HG02981 (cell line): ENCODE data around the gene RBMS3.
"Not testable (repeated sequence)": the region's sequence is repeated elsewhere in the genome, so short reads cannot be mapped to it uniquely, and the experiment has no call there.

Source experiments
- ATAC-seq: cut with Tn5 transposase; IDR thresholded peaks from one replicate; pipeline ENCODE4 v1.9.1; 2021; ENCODE audit warnings: mild to moderate bottlenecking, moderate library complexity; ENCODE audit not compliant: unreplicated experiment

RBMS3 gene

DNA sequence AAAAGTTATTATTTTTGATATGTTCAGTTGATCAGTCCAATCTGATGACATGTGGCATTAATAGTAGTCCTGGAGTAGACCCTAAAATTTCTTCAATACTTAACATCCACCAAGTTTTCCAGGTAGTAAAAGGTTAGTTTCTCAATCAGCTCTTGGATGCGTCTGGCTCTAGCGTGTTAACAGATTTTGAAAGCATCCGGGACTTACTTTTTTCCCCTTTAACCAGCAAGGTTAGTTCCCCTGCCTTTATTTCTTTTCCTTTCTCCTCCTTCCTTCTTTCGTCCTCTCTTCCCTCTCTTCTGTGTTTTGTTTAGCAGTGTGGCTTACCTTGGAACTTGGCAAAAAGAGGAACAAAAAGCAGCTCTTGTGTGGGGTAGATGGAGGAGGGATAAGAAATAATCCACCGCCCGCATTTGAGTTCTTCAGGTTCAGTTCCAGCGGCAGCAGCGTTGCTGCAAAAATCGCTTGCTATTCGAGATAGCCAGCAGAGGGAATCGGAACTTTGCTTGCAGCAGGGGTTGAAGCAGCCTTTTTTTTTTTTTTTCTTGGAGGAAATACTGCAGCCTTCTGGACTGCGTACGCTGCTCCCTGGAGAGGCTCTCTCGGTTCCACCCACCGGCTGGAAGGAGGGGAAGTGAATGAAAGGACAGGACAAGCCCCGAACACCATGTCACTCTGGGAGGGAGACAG lies at the start of gene RBMS3:
Gene RBMS3, plus strand, starts transcription at position 668 of the 690 bp plus-strand sequence.
- ATAC-seq: peak; percentile 37

DNA sequence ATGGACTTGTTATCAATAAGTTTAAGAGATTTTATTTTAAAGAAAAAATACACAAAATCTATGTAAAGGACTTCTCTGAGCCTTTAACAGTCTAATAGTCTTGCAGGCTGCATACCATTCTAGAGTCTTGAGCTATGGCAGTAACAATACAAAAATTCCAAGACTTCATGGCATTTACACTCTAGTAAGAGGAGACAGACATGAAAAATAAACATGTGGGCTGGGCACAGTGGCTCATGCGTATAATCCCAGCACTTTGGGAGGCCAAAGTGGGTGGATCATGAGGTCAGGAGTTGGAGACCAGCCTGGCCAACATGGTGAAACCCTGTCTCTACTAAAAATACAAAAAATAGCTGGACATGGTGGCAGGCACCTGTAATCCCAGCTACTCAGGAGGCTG lies 47.7 kb upstream of the RBMS3 start:
- not testable (repeated sequence) for ATAC-seq

DNA sequence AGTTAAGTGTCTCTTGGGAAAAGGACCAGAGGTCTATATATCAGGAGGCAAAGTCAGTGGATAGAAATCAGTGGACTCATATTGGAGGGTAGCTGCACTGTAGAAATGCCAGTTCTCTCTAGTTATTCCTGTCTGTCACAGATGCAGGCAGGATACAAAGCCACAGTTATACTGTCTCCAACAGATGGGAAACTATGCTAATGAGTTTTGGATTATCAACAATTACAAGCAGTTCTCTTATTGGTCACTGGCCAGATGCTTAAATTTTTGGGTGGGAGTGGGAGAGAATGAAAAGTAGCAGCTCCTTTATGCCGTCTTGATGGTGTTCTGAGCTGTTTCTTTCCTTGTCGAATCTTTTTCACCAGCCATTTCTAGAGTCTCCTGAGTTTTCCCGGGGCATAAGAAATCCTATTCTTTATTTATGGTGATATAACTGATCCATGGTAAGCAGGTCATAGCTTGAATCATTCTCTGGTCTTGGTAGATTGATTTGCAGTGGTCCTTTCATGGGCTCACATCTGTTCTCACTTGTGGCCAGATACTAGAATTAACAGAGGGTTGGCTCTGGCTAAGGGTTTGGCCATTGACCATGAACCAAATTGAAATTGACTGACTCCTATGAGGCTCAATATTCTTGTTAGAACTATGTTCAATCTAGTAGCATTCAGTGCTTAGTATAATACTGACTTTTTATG lies 44.6 kb upstream of the RBMS3 start:
- ATAC-seq: no peak

DNA sequence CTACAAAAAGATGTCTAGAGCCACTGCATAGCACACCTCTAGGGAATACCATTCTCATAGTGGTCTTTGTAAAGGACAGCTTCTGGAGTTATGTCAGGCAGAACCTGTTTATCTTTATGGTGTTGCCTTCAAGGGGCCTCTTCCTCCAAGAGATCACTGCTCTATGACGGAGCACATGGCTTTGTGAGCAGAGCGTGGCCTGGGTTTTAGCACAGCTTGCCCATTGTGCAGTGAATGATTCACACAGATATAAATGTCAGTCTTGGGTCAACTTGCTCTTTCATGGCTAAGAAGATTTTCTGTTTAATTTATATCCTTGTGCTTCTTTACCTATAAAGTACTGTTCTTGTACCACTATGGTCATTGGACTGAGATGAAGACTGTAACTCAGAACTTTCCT lies 41.5 kb upstream of the RBMS3 start:
- no peak for ATAC-seq

DNA sequence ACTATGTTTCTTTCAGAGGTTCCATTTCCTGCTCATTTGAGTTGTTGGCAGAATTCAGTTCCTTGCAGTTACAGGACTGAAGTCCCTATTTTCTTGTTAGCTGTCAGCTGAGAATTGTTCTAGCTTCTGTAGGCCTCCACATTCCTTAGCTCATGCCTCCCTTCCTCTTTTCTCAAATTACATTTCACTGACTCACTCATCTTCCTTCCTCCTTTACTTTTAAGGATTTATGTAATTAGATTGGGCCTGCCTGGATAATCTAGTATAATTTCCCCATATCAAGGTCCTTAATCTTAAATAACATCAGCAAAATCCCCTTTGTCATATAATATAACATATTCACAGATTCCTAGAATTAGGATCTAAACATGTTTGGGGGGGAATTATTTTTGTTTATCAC lies 40.6 kb upstream of the RBMS3 start:
- no peak for ATAC-seq

DNA sequence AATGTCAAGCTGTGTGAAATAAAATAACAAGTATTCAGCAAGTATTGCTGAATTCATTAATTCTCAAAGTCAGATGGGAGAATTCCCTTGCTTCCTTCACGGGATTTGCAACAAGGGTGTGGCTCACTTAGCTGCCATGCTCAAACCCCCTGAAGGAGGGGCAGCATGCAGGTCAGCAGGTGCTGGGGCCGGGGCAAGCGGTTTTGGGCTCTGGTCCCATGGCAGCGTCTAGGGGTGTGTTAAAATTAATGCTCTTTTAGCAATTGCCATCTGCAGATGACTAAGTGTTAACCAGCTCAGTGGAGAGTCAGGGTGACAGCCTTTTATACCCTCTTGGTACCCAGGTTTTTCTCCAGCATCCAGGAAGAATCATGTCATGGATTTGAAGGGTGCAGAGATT lies 40.0 kb upstream of the RBMS3 start:
- ATAC-seq: no peak

DNA sequence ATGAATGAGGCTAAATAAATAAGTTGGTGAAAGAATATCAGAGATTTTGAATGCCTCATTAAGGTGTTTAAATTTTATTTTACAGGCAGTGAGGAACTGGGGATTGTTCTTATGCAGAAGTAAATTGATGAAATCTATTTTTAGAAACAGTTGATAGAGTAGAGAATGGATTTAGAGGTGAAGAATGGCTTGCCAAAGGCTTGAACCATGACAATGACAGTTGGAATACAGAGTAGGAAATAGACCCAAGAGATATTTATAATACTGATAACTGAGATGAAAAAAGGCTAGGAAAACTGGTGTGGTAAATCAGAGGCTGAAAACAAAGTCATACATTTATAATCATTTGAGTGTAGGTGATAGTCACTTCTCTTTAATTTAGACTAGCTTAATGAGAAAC lies 39.0 kb upstream of the RBMS3 start:
- ATAC-seq: no peak

DNA sequence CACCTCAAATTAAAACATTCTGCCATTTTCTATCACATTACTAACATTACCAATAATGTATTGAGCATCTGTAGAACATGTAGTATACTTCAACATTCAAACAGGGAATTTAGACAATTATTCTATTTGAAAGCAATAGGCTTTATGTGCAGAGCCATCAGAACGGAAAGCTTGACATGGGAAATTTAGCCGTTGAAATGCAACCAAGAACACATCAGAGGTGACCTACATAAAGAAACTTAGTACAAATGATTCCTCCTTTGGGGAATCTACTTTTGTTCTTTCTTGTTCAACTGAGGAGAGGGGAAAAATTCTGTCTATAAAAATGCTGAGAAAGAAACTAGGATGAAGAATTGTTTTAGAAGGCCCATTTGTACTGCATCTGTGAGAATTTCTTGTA lies 38.6 kb upstream of the RBMS3 start:
- ATAC-seq: no peak

DNA sequence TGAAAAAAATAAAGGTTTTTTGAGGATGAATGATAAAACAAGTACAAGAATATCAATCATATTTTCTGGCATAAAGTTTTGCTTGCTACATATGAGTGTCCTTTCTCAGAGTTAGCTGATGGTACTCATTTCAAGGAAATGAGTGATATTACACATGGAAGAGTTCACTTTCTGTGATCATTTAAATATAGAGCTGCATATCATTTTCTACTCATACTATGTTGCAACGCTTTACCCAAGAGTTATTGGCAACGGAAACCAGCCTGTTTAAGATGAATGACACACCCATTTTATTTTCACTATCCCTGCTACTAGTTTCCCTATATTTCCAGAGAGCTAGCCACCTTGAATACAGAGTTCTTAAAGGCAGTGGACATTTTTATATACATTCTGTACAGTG lies 35.4 kb upstream of the RBMS3 start:
- no peak for ATAC-seq

DNA sequence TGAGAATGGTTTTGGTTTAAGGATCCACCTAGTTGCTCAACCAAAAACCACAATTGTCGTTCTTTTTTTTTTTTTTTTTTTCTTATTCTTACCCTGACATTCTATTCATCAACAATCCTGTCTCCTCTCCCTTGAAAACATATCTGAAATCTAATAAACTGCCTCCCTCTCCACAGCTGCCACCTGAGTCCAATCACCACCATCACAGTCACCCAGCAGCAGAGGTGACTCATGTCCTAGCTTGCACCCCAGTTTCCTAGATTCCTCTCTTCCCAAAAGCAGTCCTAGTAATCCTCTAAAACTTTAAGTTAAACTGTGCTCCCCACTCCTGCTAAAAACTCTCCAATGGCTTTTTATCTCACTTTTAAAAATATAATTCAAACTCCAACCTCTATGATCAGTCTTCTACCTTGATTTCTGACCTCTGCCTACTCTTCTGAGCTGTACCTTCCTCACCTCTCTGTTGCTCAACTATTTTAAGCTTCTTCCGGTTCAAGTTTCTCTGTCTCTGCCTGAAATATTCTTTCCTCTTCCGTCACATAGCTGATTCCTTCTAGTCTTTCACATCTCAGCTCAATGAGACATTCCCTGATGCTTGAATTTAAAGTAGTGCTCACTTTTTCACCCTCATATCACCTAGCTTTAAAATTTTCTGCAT lies 33.7 kb upstream of the RBMS3 start:
- ATAC-seq: no peak

DNA sequence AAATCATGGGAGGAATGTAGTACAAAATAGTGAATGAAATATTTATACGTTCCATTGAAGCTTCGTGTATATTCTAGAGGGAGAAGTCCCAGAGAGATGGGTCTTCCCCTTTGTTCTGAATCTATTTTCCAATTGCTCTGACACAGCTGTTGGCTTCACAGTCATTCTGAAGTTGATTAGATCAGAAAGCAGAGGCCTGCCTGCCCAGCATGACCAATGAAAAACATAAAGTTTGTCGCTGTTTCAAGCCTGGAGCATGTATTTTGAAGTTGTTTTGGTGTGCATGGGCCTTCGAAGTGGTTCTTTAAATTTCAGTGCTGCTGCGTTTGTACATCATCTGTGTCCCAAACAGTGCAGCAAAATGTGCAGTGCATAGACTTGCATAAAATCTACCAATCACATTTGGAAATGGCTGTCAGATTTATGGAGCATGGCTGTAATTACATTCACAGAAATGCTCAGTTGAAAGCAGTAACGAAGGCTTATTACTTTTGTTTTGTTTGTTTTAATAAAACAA lies 31.0 kb upstream of the RBMS3 start:
- no peak for ATAC-seq

DNA sequence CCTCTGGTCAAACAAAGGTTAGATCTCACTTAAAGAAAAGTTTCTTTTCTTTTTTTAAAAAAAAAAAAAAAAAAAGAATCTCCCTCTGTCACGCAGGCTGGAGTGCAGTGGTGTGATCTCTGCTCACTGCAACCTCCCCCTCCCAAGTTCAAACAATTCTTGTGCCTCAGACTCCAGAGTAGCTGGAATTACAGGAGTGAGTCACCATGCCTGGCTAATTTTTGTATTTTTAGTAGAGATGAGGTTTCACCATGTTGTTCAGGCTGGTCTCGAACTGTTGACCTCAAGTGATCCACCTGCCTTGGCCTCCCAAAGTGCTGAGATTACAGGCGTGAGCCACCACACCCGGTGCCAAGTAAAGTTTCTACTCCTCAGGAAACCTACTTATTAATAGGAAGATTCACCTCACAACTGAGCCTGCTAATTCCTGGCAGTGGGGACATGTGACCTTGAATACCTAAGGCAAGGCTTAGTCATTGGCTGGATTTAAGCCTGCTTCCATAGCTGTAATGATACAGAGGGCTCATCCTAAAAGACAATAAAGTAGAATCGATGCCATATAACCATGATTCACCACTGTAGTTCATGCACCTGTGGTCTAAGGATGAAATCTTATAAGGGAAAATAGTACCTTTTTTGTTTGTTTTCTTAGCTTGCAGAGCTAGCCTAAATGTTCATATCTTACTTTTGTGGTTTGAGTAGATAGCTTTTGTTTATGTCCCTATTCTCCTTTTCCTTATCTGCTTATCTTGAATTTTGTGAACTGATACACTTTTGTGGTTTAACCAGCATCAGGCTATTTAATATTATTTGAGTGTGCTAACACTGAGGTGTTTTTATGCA lies 24.8 kb upstream of the RBMS3 start:
- no peak for ATAC-seq

DNA sequence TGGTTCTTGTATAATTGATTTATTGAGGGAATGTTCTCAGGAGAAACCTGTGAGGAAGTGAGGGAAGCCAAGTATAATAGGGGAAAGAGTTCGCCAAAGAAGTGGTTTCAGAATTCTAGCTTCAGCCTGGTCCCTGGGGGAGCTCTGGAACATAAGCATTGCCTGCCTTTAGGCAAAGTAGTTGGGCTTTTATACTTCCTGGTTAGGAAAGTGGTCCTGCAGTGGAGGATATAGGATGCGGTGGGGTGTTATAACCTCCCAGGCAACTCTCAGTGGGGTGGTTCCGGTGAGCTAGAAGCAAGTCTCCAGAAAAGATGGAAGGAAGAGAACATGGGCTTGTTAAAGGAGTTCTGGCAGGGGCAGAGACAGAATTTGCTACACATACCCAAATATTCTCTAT lies 22.7 kb upstream of the RBMS3 start:
- no peak for ATAC-seq

DNA sequence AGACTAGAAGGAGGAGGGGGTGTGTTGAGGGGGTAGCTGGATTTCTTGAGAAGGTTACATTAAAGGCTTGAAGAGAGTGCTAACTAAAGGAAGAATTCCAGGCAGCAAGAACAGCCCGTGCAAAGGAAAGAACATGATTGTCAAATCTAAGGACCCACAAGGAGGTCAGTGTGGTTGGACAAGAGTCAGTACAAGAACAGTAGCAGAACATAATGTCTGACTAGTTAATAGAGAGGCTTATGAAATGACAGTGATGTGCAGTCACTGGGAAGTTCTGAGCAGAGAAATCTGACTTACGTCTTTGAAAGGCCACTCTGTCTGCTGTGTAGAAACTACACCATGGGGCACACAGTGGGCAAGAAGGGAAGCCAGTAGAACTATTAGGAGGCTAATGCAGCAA lies 19.8 kb upstream of the RBMS3 start:
- ATAC-seq: no peak

DNA sequence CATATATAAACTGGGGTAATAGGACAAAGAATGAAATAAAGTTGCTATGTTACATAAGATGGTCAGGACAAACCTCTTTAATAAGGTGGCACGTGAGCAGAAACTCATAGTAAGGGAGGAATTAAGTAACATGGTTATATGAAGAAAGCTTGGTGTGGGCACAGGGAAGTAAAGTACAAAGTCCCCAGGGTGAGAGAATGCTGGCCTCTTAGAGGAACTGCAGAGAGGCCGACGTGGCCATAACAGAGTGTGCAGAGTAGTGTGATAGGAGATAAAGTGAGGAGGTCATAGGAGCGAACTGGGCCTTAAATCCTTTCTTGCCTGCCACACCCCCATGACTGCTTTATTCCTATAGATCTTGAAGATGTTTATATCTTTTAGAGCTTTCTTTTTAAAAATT lies 17.4 kb upstream of the RBMS3 start:
- ATAC-seq: no peak

DNA sequence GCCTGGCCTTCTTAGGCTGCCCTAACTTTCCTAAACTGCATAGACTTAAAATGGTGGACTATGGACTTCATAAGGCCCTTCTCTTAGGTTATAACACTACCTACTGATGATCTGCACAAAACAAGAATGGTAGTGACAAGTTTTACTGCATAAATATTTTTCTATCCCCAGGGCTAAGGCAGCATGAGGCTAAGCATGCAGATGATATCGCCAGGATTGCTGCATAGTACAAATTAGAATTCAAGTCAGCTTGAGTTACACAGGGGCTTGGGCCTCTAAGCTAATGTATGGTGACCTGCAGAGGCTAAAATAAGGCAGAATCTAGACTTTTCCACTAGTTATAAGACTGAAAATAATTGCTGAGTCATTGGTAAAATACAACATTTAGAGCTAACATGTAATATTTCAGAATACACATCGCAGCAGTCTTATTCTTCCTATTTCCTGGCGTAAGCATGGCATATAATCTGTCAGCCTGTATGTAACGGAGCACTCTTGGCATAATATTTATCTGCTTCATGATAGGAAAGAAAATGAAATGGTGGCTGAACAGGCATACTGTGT lies 15.3 kb upstream of the RBMS3 start:
- no peak for ATAC-seq

DNA sequence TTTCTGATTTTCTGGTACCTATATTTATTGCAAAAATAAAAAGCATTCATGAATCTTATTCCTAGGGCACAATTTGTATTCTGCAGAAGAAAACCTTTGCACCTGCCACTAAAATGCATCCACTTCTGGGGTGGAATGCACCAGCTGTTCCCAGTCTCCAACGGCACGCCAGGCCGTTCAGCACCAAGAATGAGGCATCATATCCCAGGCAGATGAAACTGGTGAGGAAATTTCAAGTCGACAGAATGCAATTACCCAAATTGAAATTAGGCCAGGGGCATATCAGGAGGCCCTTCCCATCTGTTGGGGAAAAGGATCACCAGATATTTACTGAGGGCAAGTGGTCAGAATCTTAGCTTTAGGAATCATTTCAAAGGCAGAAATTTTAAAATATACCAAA lies 13.6 kb upstream of the RBMS3 start:
- ATAC-seq: no peak

DNA sequence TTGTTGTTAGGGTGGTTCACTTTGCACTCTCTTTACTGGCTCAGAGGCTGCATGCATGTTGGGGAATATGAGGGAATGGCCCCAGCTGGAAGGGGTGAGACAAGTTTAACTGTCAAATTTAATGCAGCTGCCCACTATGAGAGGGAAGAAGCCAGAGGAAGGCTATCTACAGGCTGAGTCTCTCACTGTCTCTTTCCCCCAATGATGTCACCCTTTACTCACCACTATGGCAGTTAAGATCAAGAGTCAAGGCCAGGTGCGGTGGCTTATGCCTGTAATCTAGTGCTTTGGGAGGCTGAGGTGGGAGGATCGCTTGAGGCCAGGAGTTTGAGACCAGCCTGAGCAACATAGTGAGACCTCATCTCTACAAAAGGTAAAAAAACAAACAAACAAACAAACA lies 12.2 kb upstream of the RBMS3 start:
- ATAC-seq: no peak

DNA sequence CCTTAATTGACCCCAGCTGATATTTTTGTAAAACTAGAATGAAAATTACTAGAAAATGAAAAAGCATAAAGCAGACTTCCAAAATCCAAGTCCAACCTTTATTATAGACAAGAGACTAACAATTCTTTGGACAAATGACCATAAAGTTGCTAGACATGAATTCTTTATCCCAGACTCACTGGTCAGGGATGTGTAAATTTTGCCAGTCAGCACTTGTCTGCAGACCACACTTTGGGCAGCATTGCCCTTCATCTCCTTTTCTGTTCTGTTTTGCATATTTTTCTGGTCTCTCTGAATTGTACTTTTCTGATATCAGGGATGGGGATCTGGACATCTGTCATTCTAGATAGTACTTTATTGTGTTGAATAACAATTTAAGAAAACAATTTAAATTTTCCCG lies 10.1 kb upstream of the RBMS3 start:
- no peak for ATAC-seq

DNA sequence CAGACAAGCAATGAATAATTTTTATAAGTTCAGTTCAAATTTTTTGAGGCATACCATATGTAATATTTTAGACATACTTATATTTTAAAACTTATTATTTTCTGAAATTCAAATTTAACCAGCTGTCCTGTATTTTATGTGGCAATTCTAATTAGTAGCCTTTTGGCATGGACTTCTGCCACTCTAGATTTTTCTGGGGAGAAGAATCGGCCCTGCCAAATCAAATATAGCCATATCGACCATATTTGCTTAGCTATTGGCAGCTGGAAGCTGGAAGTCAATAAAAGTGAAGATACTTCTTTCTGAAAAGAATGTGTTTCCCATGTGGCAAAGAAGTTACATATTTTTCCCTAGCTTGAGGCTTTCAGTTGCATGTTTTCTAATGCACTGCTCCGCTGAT lies 9.4 kb upstream of the RBMS3 start:
- ATAC-seq: no peak

DNA sequence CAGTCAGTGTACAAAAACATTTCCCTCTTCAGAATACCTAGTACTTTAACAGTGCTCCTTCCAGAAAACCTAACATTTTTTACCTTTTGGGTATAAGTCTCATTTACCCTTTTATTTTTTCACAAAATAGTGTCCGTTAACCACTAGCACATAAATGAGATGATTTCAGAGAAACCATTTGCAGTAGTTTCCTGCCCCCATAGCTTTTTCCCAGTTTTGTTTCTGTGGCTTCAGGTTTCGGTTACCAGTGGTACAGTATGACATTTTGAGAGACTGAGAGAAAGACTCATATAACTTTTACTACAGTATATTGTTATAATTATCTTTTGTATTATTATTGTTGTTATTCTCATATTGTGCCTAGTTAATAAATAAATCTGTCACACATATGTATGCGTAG lies 6.2 kb upstream of the RBMS3 start:
- ATAC-seq: no peak
